ENCODE results near the gene CKS1B. TPM values are rescaled to one million over a fixed set of nuclear protein-coding genes. Genes with fewer than 3 reads are reported as not detected.

The CKS1B gene
- total RNA-seq, 4 donors from 2014 or later, result 34.9 to 72.8 (median 55.3) TPM

- no peak overlapping the region for H3K4me3 ChIP-seq
- 35 to 71% methylated on average over 2 to 6 of the region's 6 CpGs for WGBS, 2 donors
- DNase-seq, result no peak
- no peaks in the 10 kb centered on the region for H3K9me3 ChIP-seq
- peaks cover 0 to 36% (median 11%) of the 10 kb centered on the region in 3 donors for H3K4me1 ChIP-seq
- H3K27me3 ChIP-seq, result no peaks in the 10 kb centered on the region
- H3K36me3 ChIP-seq, result no peaks in the 10 kb centered on the region
- peak overlapping the region in 1 of 4 donors; percentile 11 for H3K27ac ChIP-seq
- intact Hi-C loops (cut with DNase I), result no loop called here
- TF ChIP-seq CTCF (IDR thresholded peaks at IDR 0.05) (no peak), POLR2A (IDR thresholded peaks at IDR 0.05) (no peak)
Observed at GRCh38 chr1:155026588-155026987, 52.1 kb downstream of the CKS1B start.

Small RNA genes lying within 50 kb of the gene (small RNA-seq; reads per million reads assigned to genes)
- gene MIR4258, result 0 to 0.15 (median 0.04) reads per million in 4 donors
- gene RF00017, result 0 reads per million in 4 donors

Other genes with a start within 250 kb of the CKS1B start
- gene KCNN3, start 104.4 kb upstream of the CKS1B start, total RNA-seq, result 1 to 10 TPM in 1 of 4 donors, under 1 TPM in 3; 0.08 to 1.7 (median 0.50) TPM
- gene PMVK, start 38.0 kb upstream of the CKS1B start, total RNA-seq, result 10 to 100 TPM; 29.0 to 38.2 (median 33.5) TPM
- 10 to 100 TPM; 11.1 to 51.1 (median 29.3) TPM for gene PBXIP1, start 18.6 kb upstream of the CKS1B start, total RNA-seq
- 10 to 100 TPM; 14.4 to 18.8 (median 17.5) TPM for gene PYGO2, start 12.9 kb upstream of the CKS1B start, total RNA-seq
- 10 to 100 TPM; 37.6 to 80.9 (median 65.8) TPM for gene SHC1, start 3.9 kb upstream of the CKS1B start, total RNA-seq
- 10 to 100 TPM; 21.5 to 30.9 (median 29.5) TPM for gene FLAD1, start 8.7 kb downstream of the CKS1B start, total RNA-seq
- gene LENEP, start 18.9 kb downstream of the CKS1B start, total RNA-seq, result not detected
- 100 to 1,000 TPM; 101 to 220 (median 113) TPM for gene ZBTB7B, start 28.1 kb downstream of the CKS1B start, total RNA-seq
- gene DCST2, start 59.1 kb downstream of the CKS1B start, total RNA-seq, result 1 to 10 TPM in 1 of 4 donors, under 1 TPM in 3; 0.11 to 8.2 (median 0.18) TPM
- gene DCST1, start 59.1 kb downstream of the CKS1B start, total RNA-seq, result under 1 TPM in 1 of 4 donors, not detected in 3; 0.19 TPM
- 100 to 1,000 TPM; 135 to 194 (median 183) TPM for gene ADAM15, start 76.6 kb downstream of the CKS1B start, total RNA-seq
- gene EFNA4, start 89.1 kb downstream of the CKS1B start, total RNA-seq, result 10 to 100 TPM in 3 of 4 donors, 1 to 10 TPM in 1; 8.1 to 22.9 (median 12.2) TPM
- 10 to 100 TPM; 20.0 to 25.8 (median 21.1) TPM for gene EFNA3, start 104.2 kb downstream of the CKS1B start, total RNA-seq
- gene EFNA1, start 153.2 kb downstream of the CKS1B start, total RNA-seq, result 10 to 100 TPM; 30.2 to 42.9 (median 31.0) TPM
- 10 to 100 TPM; 21.4 to 27.2 (median 26.0) TPM for gene SLC50A1, start 161.2 kb downstream of the CKS1B start, total RNA-seq
- 10 to 100 TPM; 33.1 to 67.7 (median 45.4) TPM for gene DPM3, start 165.8 kb downstream of the CKS1B start, total RNA-seq
- 100 to 1,000 TPM in 1 of 4 donors, 10 to 100 TPM in 3; 70.8 to 122 (median 73.8) TPM for gene KRTCAP2, start 198.6 kb downstream of the CKS1B start, total RNA-seq
- gene TRIM46, start 199.2 kb downstream of the CKS1B start, total RNA-seq, result under 1 TPM in 3 of 4 donors, not detected in 1; 0.30 to 0.53 (median 0.38) TPM
- 10 to 100 TPM in 3 of 4 donors, 1 to 10 TPM in 1; 8.7 to 18.5 (median 11.1) TPM for gene THBS3, start 233.2 kb downstream of the CKS1B start, total RNA-seq
- 10 to 100 TPM; 34.0 to 59.1 (median 42.9) TPM for gene MTX1, start 234.0 kb downstream of the CKS1B start, total RNA-seq